ENCODE results near the gene DIS3L. TPM values are rescaled to one million over a fixed set of nuclear protein-coding genes. Genes with fewer than 3 reads are reported as not detected.

Gene DIS3L
- total and polyA plus RNA-seq, 2 of the 4 experiments (the other 2 are of a cell fraction), result 5.1 to 14.5 TPM

DNA sequence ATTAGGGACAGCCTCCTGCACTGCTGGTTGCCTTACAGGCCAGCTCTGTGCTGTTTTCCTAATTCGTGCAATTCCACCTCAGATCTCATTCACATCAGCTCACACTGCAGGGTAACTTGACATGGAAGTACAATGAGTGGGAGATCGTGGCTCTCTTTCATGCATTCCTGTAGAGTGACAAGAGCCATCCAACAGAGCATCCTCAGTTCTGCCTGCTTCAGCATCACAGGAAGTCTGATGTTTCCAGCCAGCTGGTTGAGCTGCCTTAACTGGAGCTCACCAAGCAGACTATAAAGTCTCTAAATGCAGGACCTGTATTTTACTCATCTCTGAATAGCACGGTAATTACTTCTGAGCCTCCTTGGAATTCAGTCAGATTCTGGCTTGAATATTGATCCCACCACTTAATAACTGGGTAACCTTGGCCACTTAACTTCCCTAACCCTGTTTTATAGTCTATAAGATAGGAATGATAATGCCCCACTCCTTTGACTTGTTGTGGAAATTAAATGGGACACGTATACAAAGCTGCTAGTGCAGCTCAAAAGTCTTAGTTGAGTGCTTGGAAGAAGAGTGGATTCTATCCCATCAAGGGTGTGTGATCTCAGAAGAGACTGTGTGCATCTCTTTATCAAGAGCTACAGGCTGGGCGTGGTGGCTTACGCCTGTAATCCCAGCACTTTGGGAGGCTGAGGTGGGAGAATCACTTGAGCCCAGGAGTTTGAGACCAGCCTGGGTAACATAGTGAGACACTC, 1.4 kb upstream of the DIS3L start (continued):
- TF ChIP-seq MAFK (IDR thresholded peaks at IDR 0.05; ENCODE audit: low read depth, low read length), result no peak

DNA sequence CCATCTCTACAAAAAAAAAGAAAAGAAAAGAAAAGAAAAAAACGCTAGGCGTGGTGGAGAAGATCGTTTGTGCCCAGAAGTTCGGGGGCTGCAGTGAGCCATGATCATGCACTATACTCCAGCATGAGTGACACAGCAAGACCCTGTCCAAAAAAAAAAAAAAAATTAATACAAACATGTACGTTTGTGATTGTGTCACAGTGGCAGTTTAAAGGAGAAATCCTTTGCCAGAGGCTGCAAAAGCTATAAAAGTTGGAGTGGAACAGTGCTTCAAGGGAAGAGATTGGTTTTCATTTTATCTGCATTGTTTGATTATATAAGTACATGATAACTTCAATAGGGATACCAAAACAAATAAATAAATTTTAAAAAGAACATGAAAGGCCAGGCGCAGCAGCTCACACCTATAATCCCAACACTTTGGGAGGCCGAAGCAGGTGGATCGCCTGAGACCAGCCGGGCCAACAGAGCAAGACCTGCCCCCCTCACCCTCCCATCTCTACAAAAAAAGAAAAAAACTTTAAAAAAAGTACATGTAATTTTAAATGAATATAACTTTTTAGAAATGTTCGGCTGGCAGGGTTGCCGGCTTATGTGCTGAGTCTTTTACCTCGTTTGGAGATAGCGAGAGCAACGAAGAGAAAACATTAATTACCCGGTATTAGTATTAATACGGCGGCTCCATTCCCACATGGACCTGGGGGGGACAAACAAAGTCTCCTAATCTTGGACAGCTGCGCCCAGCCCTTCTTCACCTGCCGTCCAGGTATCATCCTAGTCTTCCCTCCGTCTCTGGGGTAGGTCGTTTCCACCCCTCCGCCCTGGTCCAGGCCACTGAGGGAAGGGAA, 573 bp upstream of the DIS3L start:
- peak overlapping the region; percentile 95 for H3K9ac ChIP-seq (ENCODE audit: low read depth, low read length)
- peak overlapping the region; percentile 66; the same call in 1 of the 2 replicates for H3K18ac ChIP-seq (ENCODE audit: low read depth, low read length)
- H3K56ac ChIP-seq (ENCODE audit: extremely low read depth, insufficient read depth, low read length), result peak overlapping the region; percentile 47; the same call in 1 of the 2 replicates
- H2BK15ac ChIP-seq (ENCODE audit: low read depth, low read length), result no peak overlapping the region; the same call in 2 of the 3 replicates
- no peak; the same call in 1 of the 2 replicates for ATAC-seq (ENCODE audit: low read depth)
- H3K9me1 ChIP-seq (ENCODE audit: insufficient read depth, low read length), result peaks cover 3% of the 10 kb centered on the region; the same call in 1 of the 2 replicates
- peak overlapping the region; percentile 83 for H2BK5ac ChIP-seq (ENCODE audit: low read depth, low read length, poor library complexity, severe bottlenecking)
- ChIA-PET CTCF (interaction anchor here (0.5 to 0.6 kb wide), 2 partner anchors 515 to 630 kb away, joined by 3 read pairs; no protein-coding TSS in a partner anchor), POLR2A (ENCODE audit: unreplicated experiment) (no interaction called here)
- intact Hi-C loops (cut with micrococcal nuclease), result no loop called here
- in situ Hi-C loops (cut with MboI; ENCODE audit: low sequenced_read_pairs), result loop anchor here (25.0 kb wide), 1 partner anchor 680 kb away; the partner anchor contains the start of genes INTS14 and SLC24A1
- dilution Hi-C loops (cut with HindIII; ENCODE audit: low sequenced_read_pairs, unreplicated experiment), result no loop called here
- peak overlapping the region; percentile 86 for H3K4me3 ChIP-seq (ENCODE audit: insufficient read depth, low read depth, low read length)
- peak overlapping the region; percentile 54; the same call in 1 of the 2 replicates for H4K91ac ChIP-seq (ENCODE audit: insufficient read depth, low read depth, low read length)
- H3K14ac ChIP-seq (replicated peaks; ENCODE audit: low read depth, low read length), result peak overlapping the region; percentile 78
- no peaks in the 10 kb centered on the region; the same call in 1 of the 2 replicates for H3K27me3 ChIP-seq (ENCODE audit: control insufficient read depth, insufficient read depth, low read length)
- no CpG with 5 or more reads among the region's 22 CpGs for WGBS, 2 experiments (ENCODE audit: extremely low coverage in 2 of 2, insufficient read length in 1 of 2)
- peak overlapping the region; percentile 91 for H3K4ac ChIP-seq (ENCODE audit: low read depth, low read length)
- no peaks in the 10 kb centered on the region for H3K36me3 ChIP-seq (ENCODE audit: control insufficient read depth, insufficient read depth, low read length)
- H4K8ac ChIP-seq (ENCODE audit: low read depth in 2 of 2, low read length in 2 of 2), result peak overlapping the region; percentile 88 to 98; a peak in 3 of 4 replicates
- peak overlapping the region; percentile 87; the same call in 1 of the 2 replicates for H3K23ac ChIP-seq (ENCODE audit: low read depth, low read length)
- H2BK20ac ChIP-seq (ENCODE audit: low read depth, low read length), result peak overlapping the region; percentile 21; the same call in 1 of the 2 replicates
- H4K20me1 ChIP-seq (ENCODE audit: insufficient read depth, low read length), result no peaks in the 10 kb centered on the region
- peaks cover 0 to 20% of the 10 kb centered on the region in 2 experiments; a peak in 1 of 4 replicates for H3K79me1 ChIP-seq (ENCODE audit: low read depth in 1 of 2, low read length in 2 of 2)
- peak overlapping the region; percentile 96 for H3K4me2 ChIP-seq (ENCODE audit: low read depth, low read length)
- H3K4me1 ChIP-seq (ENCODE audit: control insufficient read depth, insufficient read depth, low read length), result peaks cover 14% of the 10 kb centered on the region
- H2AK9ac ChIP-seq (replicated peaks; ENCODE audit: low read depth, low read length, poor library complexity), result peak overlapping the region; percentile 93
- peak overlapping the region; percentile 56 for H2AK5ac ChIP-seq (ENCODE audit: low read depth, low read length)
- BruUV-seq (replicated peaks), result no TSS peak
- H3K9me3 ChIP-seq (ENCODE audit: control insufficient read depth, insufficient read depth, low read length), result no peaks in the 10 kb centered on the region
- H2BK120ac ChIP-seq (ENCODE audit: low read depth, low read length), result peak overlapping the region; percentile 76
- H4K5ac ChIP-seq (ENCODE audit: low read depth, low read length), result peak overlapping the region; percentile 97
- H2AFZ ChIP-seq (replicated peaks; ENCODE audit: low read length, poor library complexity), result peak overlapping the region; percentile 98
- DNase-seq, result no peak
- peak overlapping the region; percentile 73 for H3K27ac ChIP-seq (ENCODE audit: insufficient read depth, low read length)
- no peak for TF ChIP-seq SMC3 (IDR thresholded peaks at IDR 0.05; ENCODE audit: low read depth, low read length)
- TF ChIP-seq, protein P1, sequence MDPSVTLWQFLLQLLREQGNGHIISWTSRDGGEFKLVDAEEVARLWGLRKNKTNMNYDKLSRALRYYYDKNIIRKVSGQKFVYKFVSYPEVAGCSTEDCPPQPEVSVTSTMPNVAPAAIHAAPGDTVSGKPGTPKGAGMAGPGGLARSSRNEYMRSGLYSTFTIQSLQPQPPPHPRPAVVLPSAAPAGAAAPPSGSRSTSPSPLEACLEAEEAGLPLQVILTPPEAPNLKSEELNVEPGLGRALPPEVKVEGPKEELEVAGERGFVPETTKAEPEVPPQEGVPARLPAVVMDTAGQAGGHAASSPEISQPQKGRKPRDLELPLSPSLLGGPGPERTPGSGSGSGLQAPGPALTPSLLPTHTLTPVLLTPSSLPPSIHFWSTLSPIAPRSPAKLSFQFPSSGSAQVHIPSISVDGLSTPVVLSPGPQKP (IDR thresholded peaks at IDR 0.05; ENCODE audit: borderline replicate concordance, low read depth, low read length), result no peak
- no peak for TF ChIP-seq NFE2L2 (IDR thresholded peaks at IDR 0.05; ENCODE audit: low read depth, low read length)
- TF ChIP-seq RCOR1 (IDR thresholded peaks at IDR 0.05; ENCODE audit: insufficient replicate concordance, low read length), result no peak
- no peak for TF ChIP-seq RFX5 (IDR thresholded peaks at IDR 0.05; ENCODE audit: low read depth, low read length)
- TF ChIP-seq POLR2A (IDR thresholded peaks at IDR 0.05; ENCODE audit: low read depth, low read length), result no peak
- no peak for TF ChIP-seq MXI1 (IDR thresholded peaks at IDR 0.05; ENCODE audit: borderline replicate concordance, low read depth, low read length)
- TF ChIP-seq FOS (IDR thresholded peaks at IDR 0.05; ENCODE audit: low read depth, low read length), result no peak
- TF ChIP-seq, protein P2, sequence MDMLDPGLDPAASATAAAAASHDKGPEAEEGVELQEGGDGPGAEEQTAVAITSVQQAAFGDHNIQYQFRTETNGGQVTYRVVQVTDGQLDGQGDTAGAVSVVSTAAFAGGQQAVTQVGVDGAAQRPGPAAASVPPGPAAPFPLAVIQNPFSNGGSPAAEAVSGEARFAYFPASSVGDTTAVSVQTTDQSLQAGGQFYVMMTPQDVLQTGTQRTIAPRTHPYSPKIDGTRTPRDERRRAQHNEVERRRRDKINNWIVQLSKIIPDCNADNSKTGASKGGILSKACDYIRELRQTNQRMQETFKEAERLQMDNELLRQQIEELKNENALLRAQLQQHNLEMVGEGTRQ (IDR thresholded peaks at IDR 0.05; ENCODE audit: low read depth, low read length), result no peak
- TF ChIP-seq CEBPB (IDR thresholded peaks at IDR 0.05; ENCODE audit: low read depth, low read length), result no peak
- TF ChIP-seq RAD21 (IDR thresholded peaks at IDR 0.05; ENCODE audit: low read length), result no peak
- no peak for TF ChIP-seq MAFK (IDR thresholded peaks at IDR 0.05; ENCODE audit: low read depth, low read length)

All from IMR-90 (cell line).